ENCODE measurements around the gene KIAA2012. TPM values are rescaled to one million over a fixed set of nuclear protein-coding genes. Genes with fewer than 3 reads are reported as not detected.
A peak's percentile ranks its signal among the peaks of the same experiment; 100 is the strongest.
"Not testable (repeated sequence)": the region's sequence is repeated elsewhere in the genome, so short reads cannot be mapped to it uniquely, and the experiment has no call there.

KIAA2012 gene
- total and polyA plus RNA-seq, 3 experiments from 2014 or later, result not detected

DNA sequence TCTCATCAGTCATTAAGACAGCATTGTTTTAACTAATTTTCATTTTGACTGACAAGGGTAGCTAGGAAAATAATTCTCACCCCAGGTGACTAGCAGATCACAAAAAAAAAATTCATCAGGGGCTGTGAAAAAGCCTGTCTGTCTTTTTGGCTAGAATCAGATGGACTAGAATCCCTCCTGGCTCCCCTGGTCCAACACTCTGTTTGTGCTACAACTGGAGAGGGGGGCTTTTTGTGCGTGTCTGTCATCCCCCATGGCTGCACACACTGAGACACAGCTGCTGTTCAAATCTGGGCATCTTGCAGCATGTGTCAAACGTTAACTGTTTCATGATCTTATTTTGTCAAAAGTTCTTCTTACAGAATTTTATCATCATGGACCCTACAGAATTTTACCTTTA lies 51.2 kb downstream of the KIAA2012 start:
- Mint-ChIP-seq H3K9me3 (no peaks in the 10 kb centered on the region), H3K27ac (peak overlapping the region in 1 of 8 donors; percentile 17), H3K4me1 (no peaks in the 10 kb centered on the region), H3K4me3 (no peak overlapping the region), H3K36me3 (no peaks in the 10 kb centered on the region), H3K27me3 (peaks cover 9 to 11% of the 10 kb centered on the region in 2 donors)
- CTCF ChIA-PET, result interaction anchor here (0.6 kb wide), 1 partner anchor 72 kb away, joined by 4 read pairs; no protein-coding TSS in a partner anchor
- Histone ChIP-seq H3K36me3 (ENCODE audit: insufficient read depth, low read length) (no peaks in the 10 kb centered on the region), H3K4me3 (ENCODE audit: low read length) (no peak overlapping the region), H3K4me1 (ENCODE audit: insufficient read depth, low read length) (no peaks in the 10 kb centered on the region), H3K27ac (ENCODE audit: low read depth, low read length) (no peak overlapping the region), H3K9me3 (ENCODE audit: low read length) (no peaks in the 10 kb centered on the region), H3K27me3 (ENCODE audit: insufficient read depth, low read length, poor library complexity, severe bottlenecking) (no peaks in the 10 kb centered on the region)
- no peak for DNase-seq
- POLR2A ChIA-PET, result no interaction called here

DNA sequence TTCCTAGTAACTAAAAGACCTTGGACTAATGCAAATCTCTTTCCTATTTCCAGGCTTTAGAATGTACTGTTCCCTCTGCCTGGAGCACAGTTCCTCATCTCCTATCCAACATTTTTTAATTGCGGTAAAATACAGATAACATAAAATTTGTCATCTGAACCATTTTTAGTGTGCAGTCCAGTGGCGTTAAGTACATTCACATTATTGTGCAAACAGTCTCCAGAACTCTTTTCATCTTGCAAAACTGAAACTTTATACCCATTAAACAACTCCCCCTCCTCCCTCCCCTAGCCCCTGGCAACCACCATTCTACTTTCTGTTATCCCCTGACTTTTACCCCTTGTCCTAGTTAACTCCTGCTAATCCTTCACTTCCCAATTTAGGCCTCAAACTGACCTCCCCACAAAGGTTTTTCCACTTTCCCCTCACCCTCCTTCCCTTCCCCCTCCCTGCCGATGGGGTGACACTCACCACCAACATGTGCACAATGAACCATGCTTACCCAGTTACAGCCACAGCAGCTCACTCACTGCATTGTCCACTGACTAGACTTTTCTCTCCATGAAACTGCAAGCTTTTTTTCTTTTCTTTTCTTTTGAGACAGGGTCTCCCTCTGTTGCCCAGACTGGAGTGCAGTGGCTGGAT lies 54.8 kb downstream of the KIAA2012 start:
- Mint-ChIP-seq H3K27me3 (peaks cover 9 to 15% of the 10 kb centered on the region in 2 donors), H3K4me1 (no peaks in the 10 kb centered on the region), H3K9me3 (no peaks in the 10 kb centered on the region), H3K27ac (peak overlapping the region in 2 of 8 donors; percentile 23 to 27), H3K4me3 (no peak overlapping the region), H3K36me3 (no peaks in the 10 kb centered on the region)
- Histone ChIP-seq H3K4me1 (ENCODE audit: insufficient read depth, low read length) (no peaks in the 10 kb centered on the region), H3K27ac (ENCODE audit: low read depth, low read length) (no peak overlapping the region), H3K4me3 (ENCODE audit: low read length) (no peak overlapping the region), H3K27me3 (ENCODE audit: insufficient read depth, low read length, poor library complexity, severe bottlenecking) (no peaks in the 10 kb centered on the region), H3K36me3 (ENCODE audit: insufficient read depth, low read length) (no peaks in the 10 kb centered on the region), H3K9me3 (ENCODE audit: low read length) (no peaks in the 10 kb centered on the region)
- POLR2A ChIA-PET, result no interaction called here
- CTCF ChIA-PET, result no interaction called here
- DNase-seq, result no peak

DNA sequence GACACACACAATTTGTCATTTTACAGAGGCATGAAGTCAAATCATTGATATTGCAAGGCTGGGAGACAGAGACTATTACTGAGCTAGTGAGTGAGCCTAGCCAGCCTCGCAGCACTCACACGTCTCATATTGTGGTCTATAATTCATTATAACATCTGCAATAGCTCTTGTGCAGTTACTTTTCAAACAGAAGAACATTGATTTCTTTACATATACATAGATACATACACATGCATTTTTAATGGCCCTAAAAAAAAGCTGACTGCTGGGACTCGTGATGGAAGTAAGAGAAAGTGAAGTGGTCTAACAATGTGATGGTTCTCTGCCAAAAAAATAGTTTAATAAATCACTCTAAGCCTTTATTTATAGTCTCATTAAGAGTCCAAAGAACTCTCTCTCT lies 56.8 kb downstream of the KIAA2012 start:
- H3K27ac ChIP-seq (ENCODE audit: low read depth, low read length), result no peak overlapping the region
- peaks cover 3 to 11% of the 10 kb centered on the region in 2 donors for H3K27me3 Mint-ChIP-seq
- no peak overlapping the region for H3K27ac Mint-ChIP-seq
- no peaks in the 10 kb centered on the region for H3K9me3 ChIP-seq (ENCODE audit: low read length)
- CTCF ChIA-PET, result no interaction called here
- H3K4me3 ChIP-seq (ENCODE audit: low read length), result no peak overlapping the region
- H3K9me3 Mint-ChIP-seq, result no peaks in the 10 kb centered on the region
- H3K4me1 Mint-ChIP-seq, result no peaks in the 10 kb centered on the region
- no peaks in the 10 kb centered on the region for H3K36me3 Mint-ChIP-seq
- H3K36me3 ChIP-seq (ENCODE audit: insufficient read depth, low read length), result no peaks in the 10 kb centered on the region
- POLR2A ChIA-PET, result no interaction called here
- no peak overlapping the region for H3K4me3 Mint-ChIP-seq
- no peak for DNase-seq
- H3K27me3 ChIP-seq (ENCODE audit: insufficient read depth, low read length, poor library complexity, severe bottlenecking), result no peaks in the 10 kb centered on the region
- no peaks in the 10 kb centered on the region for H3K4me1 ChIP-seq (ENCODE audit: insufficient read depth, low read length)

DNA sequence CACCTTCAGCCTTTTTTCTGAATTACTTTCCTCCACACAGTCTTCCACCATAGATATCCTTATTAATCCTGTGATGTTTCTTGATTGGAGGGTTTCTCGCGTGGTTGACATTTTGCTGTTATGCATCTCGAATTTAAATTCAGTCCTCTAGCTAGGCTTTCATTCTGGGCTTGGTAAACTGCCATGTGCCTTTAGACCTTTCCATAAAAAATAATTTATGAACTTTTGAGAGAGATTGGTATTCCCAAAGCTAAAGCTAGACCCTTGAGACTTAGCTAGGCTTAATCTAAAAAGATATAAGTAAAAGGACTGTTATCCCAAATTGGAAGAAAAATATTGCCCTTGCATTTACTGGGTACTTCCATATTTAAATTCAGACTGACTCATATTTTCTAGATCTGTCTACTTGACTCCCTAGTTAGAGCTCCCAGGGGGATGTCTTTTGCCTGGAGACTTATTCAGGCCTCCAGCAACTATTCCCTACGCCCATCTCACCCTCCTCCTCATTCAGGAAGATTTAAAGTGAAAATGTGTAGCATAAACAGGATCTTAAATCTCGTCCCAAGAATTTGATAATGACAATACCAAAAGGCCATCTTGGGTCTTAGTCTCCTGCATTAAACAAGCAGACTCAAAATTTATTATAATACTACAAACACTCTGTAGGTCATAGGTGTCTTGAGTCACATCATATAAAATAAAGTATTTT lies 60.3 kb downstream of the KIAA2012 start:
- CTCF ChIA-PET, result no interaction called here
- no peaks in the 10 kb centered on the region for H3K9me3 Mint-ChIP-seq

DNA sequence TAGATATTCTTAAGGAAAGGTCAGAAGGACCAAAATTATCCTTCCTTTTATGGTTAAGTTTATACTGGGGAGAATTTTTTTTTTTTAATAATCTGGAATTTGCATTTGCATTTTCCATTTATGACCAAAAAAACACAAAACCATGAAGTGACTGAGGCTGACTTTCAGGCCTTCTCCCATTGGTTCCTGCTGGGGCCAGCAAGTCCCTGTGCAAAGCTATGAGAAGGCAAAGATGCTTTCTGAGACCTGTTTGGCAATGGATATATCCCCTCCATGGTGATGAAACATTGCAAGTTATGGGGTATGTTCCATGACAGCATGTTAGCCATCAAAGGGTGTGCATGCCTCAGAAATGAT lies 60.8 kb downstream of the KIAA2012 start:
- peaks cover 0 to 11% of the 10 kb centered on the region in 2 donors for H3K27me3 Mint-ChIP-seq
- H3K9me3 ChIP-seq (ENCODE audit: low read length), result no peaks in the 10 kb centered on the region
- DNase-seq, result no peak
- no peaks in the 10 kb centered on the region for H3K27me3 ChIP-seq (ENCODE audit: insufficient read depth, low read length, poor library complexity, severe bottlenecking)
- H3K4me3 Mint-ChIP-seq, result no peak overlapping the region
- ChIA-PET POLR2A (no interaction called here), CTCF (no interaction called here)
- no peaks in the 10 kb centered on the region for H3K4me1 ChIP-seq (ENCODE audit: insufficient read depth, low read length)
- no peak overlapping the region for H3K4me3 ChIP-seq (ENCODE audit: low read length)
- H3K9me3 Mint-ChIP-seq, result no peaks in the 10 kb centered on the region
- no peaks in the 10 kb centered on the region for H3K4me1 Mint-ChIP-seq
- no peaks in the 10 kb centered on the region for H3K36me3 Mint-ChIP-seq
- H3K27ac Mint-ChIP-seq, result no peak overlapping the region
- no peaks in the 10 kb centered on the region for H3K36me3 ChIP-seq (ENCODE audit: insufficient read depth, low read length)
- H3K27ac ChIP-seq (ENCODE audit: low read depth, low read length), result no peak overlapping the region

More for the DNA sequence above, 60.3 kb downstream of the KIAA2012 start:
- Mint-ChIP-seq H3K36me3 (no peaks in the 10 kb centered on the region), H3K4me3 (no peak overlapping the region), H3K27me3 (peaks cover 0 to 5% of the 10 kb centered on the region in 2 donors), H3K27ac (no peak overlapping the region), H3K4me1 (no peaks in the 10 kb centered on the region)
- Histone ChIP-seq H3K27ac (ENCODE audit: low read depth, low read length) (no peak overlapping the region), H3K4me1 (ENCODE audit: insufficient read depth, low read length) (no peaks in the 10 kb centered on the region), H3K27me3 (ENCODE audit: insufficient read depth, low read length, poor library complexity, severe bottlenecking) (no peaks in the 10 kb centered on the region), H3K9me3 (ENCODE audit: low read length) (no peaks in the 10 kb centered on the region), H3K4me3 (ENCODE audit: low read length) (no peak overlapping the region), H3K36me3 (ENCODE audit: insufficient read depth, low read length) (no peaks in the 10 kb centered on the region)
- POLR2A ChIA-PET, result no interaction called here
- no peak for DNase-seq

DNA sequence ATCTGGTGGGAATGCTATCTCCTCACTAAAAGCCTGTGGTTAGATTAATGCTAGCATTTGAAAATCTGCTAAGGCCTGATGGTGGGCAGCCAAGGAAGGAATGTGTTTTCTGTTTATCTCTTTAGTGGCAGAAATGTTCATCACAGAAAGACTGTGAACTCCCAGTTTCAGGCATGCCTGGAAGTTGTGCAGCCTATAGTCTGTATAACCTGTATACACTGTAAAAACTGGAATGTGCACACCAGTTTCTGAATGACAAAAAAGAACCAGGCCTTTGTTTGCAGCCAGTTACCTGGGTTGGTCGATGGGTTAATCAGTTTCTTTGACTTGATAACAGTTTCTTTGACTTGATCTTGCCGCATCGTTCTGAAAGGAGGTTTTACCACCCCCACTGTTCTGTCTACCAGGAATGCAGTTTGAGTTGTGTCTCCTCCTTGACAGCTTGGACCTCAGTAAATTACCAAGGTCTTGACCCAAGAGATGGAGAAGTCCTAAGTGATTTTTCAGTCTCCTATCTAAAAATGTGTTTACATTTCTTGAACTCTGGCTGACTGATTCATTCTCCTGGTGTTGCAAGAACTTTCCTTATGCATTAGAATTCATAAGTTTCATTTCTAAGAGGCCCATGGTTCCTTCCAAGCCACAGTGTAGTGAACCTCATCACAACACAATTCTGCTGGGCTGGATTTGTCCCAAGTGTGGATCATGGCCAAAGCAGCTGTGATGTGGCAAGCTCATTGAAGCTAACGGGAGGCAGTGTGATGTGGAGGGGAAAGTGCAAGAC lies 62.2 kb downstream of the KIAA2012 start:
- H3K36me3 Mint-ChIP-seq, result no peaks in the 10 kb centered on the region
- no peak overlapping the region for H3K27ac Mint-ChIP-seq
- Histone ChIP-seq H3K4me3 (ENCODE audit: low read length) (no peak overlapping the region), H3K4me1 (ENCODE audit: insufficient read depth, low read length) (no peaks in the 10 kb centered on the region), H3K27ac (ENCODE audit: low read depth, low read length) (no peak overlapping the region), H3K27me3 (ENCODE audit: insufficient read depth, low read length, poor library complexity, severe bottlenecking) (no peaks in the 10 kb centered on the region), H3K36me3 (ENCODE audit: insufficient read depth, low read length) (no peaks in the 10 kb centered on the region), H3K9me3 (ENCODE audit: low read length) (no peaks in the 10 kb centered on the region)
- H3K9me3 Mint-ChIP-seq, result no peaks in the 10 kb centered on the region
- H3K27me3 Mint-ChIP-seq, result peaks cover 0 to 17% of the 10 kb centered on the region in 2 donors
- POLR2A ChIA-PET, result no interaction called here
- H3K4me1 Mint-ChIP-seq, result no peaks in the 10 kb centered on the region
- CTCF ChIA-PET, result no interaction called here
- H3K4me3 Mint-ChIP-seq, result no peak overlapping the region
- DNase-seq, result no peak

DNA sequence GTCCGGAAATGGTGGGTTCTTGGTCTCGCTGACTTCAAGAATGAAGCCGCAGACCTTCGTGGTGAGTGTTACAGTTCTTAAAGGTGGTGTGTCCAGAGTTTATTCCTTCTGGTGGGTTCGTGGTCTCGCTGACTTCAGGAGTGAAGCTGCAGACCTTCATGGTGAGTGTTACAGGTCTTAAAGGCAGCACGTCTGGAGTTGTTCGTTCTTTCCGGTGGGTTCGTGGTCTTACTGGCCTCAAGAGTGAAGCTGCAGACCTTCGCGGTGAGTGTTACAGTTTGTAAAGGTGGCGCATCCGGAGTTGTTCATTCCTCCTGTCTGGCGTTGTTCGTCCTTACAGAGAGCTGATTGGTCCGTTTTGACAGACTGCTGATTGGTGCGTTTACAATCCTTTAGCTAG lies 63.0 kb downstream of the KIAA2012 start:
- H3K4me1 Mint-ChIP-seq; H3K36me3 Mint-ChIP-seq; H3K4me3 ChIP-seq (ENCODE audit: low read length); H3K9me3 ChIP-seq (ENCODE audit: low read length); H3K27me3 ChIP-seq (ENCODE audit: insufficient read depth, low read length, poor library complexity, severe bottlenecking); H3K4me1 ChIP-seq (ENCODE audit: insufficient read depth, low read length); CTCF ChIA-PET; H3K36me3 ChIP-seq (ENCODE audit: insufficient read depth, low read length); DNase-seq; POLR2A ChIA-PET; H3K27ac ChIP-seq (ENCODE audit: low read depth, low read length); H3K27ac Mint-ChIP-seq; H3K9me3 Mint-ChIP-seq; H3K4me3 Mint-ChIP-seq: not testable (repeated sequence)
- peaks cover 0 to 17% of the 10 kb centered on the region in 2 donors for H3K27me3 Mint-ChIP-seq

DNA sequence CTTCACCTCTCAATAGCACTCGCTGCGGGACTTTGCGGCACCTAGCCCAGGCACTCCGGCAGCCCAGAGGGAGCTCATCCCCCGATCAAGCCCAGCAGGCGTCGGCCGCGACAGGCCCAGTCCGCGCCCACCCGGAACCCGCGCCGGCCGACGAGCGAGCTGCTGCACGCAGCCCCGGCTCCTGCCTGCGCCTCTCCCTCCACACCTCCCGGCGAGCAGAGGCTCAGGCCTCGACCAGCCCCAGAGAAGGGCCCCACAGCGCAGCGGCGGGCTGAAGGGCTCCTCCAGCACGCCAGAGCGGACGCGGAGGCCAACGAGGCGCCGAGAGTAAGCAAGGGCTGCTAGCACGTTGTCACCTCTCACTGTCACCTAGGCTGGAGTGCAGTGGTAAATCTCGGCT lies 63.5 kb downstream of the KIAA2012 start:
- ChIA-PET CTCF (no interaction called here), POLR2A (no interaction called here)
- Histone ChIP-seq H3K27me3 (ENCODE audit: insufficient read depth, low read length, poor library complexity, severe bottlenecking) (no peaks in the 10 kb centered on the region), H3K36me3 (ENCODE audit: insufficient read depth, low read length) (no peaks in the 10 kb centered on the region), H3K9me3 (ENCODE audit: low read length) (no peaks in the 10 kb centered on the region), H3K4me3 (ENCODE audit: low read length) (no peak overlapping the region), H3K4me1 (ENCODE audit: insufficient read depth, low read length) (no peaks in the 10 kb centered on the region), H3K27ac (ENCODE audit: low read depth, low read length) (no peak overlapping the region)
- peaks cover 0 to 15% of the 10 kb centered on the region in 2 donors for H3K27me3 Mint-ChIP-seq
- no peak overlapping the region for H3K27ac Mint-ChIP-seq
- no peaks in the 10 kb centered on the region for H3K4me1 Mint-ChIP-seq
- DNase-seq, result no peak
- H3K4me3 Mint-ChIP-seq, result no peak overlapping the region
- H3K9me3 Mint-ChIP-seq, result no peaks in the 10 kb centered on the region
- H3K36me3 Mint-ChIP-seq, result no peaks in the 10 kb centered on the region
